GM12878 (cell line): Measurements from ENCODE around the gene GLB1L3. TPM values are rescaled to one million over a fixed set of nuclear protein-coding genes. Genes with fewer than 3 reads are reported as not detected.

Source experiments
- ATAC-seq: fragments of 200-7000 bp; cut with Tn5 transposase; 3 replicates; pipeline ENCODE4 v1.9.1; 2020; ENCODE audit warnings: mild to moderate bottlenecking, moderate library complexity
- BruUV-seq: library from RNA; stranded (reverse); fragments of 400-500 nt; replicated peaks from 2 replicates; lab custom pipeline; 2021; lab: Mats Ljungman, UMichigan
- CTCF ChIA-PET: fragments of 300-600 bp; sonication (Branson Sonifier 250); formaldehyde crosslinking; extraction: SDS; loops from one replicate; lab custom pipeline; 2021; ENCODE audit warnings: inconsistent platforms; lab: Yijun Ruan, JAX
- POLR2A ChIA-PET: fragments of 350-600 bp; formaldehyde crosslinking; extraction: SDS; loops from one replicate; lab custom pipeline; 2021; ENCODE audit warnings: inconsistent platforms; lab: Charles Lee
- RAD21 ChIA-PET: fragments of 300-600 bp; sonication (Branson Sonifier 250); formaldehyde crosslinking; loops from one replicate; lab custom pipeline; 2023; ENCODE audit warnings: antibody characterized with exemption; ENCODE audit not compliant: unreplicated experiment; lab: Charles Lee
- SMC1A ChIA-PET: fragments of 300-600 bp; sonication (Branson Sonifier 250); formaldehyde crosslinking; loops from one replicate; lab custom pipeline; 2023; ENCODE audit not compliant: unreplicated experiment, uncharacterized antibody; lab: Charles Lee
- DNase-seq: peaks from one replicate; pipeline ENCODE4 v3.0.0-alpha.2; 2011; ENCODE audit warnings: low read depth, low spot score
- FAIRE-seq: peaks from 3 replicates; lab custom pipeline; 2011; peaks lifted over from hg19 to GRCh38; lab: Jason Lieb, UNC
- H2AFZ ChIP-seq: 2 replicates; pipeline ENCODE4 v1.6.0; 2011; ENCODE audit warnings: low read depth, low read length, control low read depth; ENCODE audit not compliant: control insufficient read depth
- H3K27ac ChIP-seq: 2 replicates; pipeline ENCODE4 v1.5.1; 2011; ENCODE audit warnings: control low read depth; ENCODE audit not compliant: control insufficient read depth, insufficient read depth
- H3K27me3 ChIP-seq, 2 experiments: replicated peaks in 1 of 2; 2 replicates each; pipeline versions ENCODE4 v1.6.0 to v1.6.1; 2011; ENCODE audit warnings: low read length in 1 of 2; ENCODE audit not compliant: control insufficient read depth in 2 of 2, insufficient read depth in 2 of 2
- H3K36me3 ChIP-seq, 2 experiments: 2 replicates each; pipeline ENCODE4 v1.5.1; 2011; ENCODE audit warnings: low read length in 1 of 2; ENCODE audit not compliant: control insufficient read depth in 2 of 2, insufficient read depth in 2 of 2
- H3K4me1 ChIP-seq: 2 replicates; pipeline ENCODE4 v1.6.1; 2011; ENCODE audit warnings: mild to moderate bottlenecking, low read length, moderate library complexity, mixed read lengths; ENCODE audit not compliant: control insufficient read depth, insufficient read depth
- H3K4me2 ChIP-seq: 2 replicates; pipeline ENCODE4 v1.6.0; 2011; ENCODE audit warnings: control low read depth; ENCODE audit not compliant: control insufficient read depth, insufficient read depth
- H3K4me3 ChIP-seq: fragments of 200-600 bp; sonication (generic); 2 replicates; pipeline ENCODE4 v1.5.1; 2016
- H3K79me2 ChIP-seq: 2 replicates; pipeline ENCODE4 v1.6.0; 2011; ENCODE audit warnings: low read length; ENCODE audit not compliant: control insufficient read depth, insufficient read depth
- H3K9ac ChIP-seq: 2 replicates; pipeline ENCODE4 v1.8.0; 2011; ENCODE audit warnings: low read length, control low read depth, mixed read lengths; ENCODE audit not compliant: control insufficient read depth, insufficient read depth
- H3K9me3 ChIP-seq: replicated peaks from 3 replicates; pipeline ENCODE4 v1.5.1; 2011; ENCODE audit warnings: mild to moderate bottlenecking, low read length; ENCODE audit not compliant: control insufficient read depth, insufficient read depth
- H4K20me1 ChIP-seq: 2 replicates; pipeline ENCODE4 v1.6.0; 2011; ENCODE audit not compliant: control insufficient read depth, insufficient read depth
- BHLHE40 ChIP-seq, 2 experiments: fragments of 450-650 bp in 1 of 2; IDR thresholded peaks; 2 replicates each; pipeline ENCODE4 v1.6.1; 2011 to 2017; ENCODE audit warnings: low read depth in 2 of 2, borderline replicate concordance in 1 of 2, improper control_type of control experiment in 1 of 2, low read length in 1 of 2, mild to moderate bottlenecking in 1 of 2
- FOXM1 ChIP-seq: IDR thresholded peaks from 2 replicates; pipeline ENCODE4 v1.6.1; 2012; ENCODE audit warnings: low read depth, mild to moderate bottlenecking, inconsistent platforms, low read length, moderate library complexity
- RBBP5 ChIP-seq: fragments of 200-600 bp; sonication (generic); conservative IDR thresholded peaks from 2 replicates; pipeline ENCODE4 v1.6.1; 2016
- SPI1 ChIP-seq: IDR thresholded peaks from 2 replicates; pipeline ENCODE4 v1.6.1; 2011; ENCODE audit warnings: low read depth, mild to moderate bottlenecking, low read length, moderate library complexity, borderline replicate concordance; ENCODE audit not compliant: insufficient read depth
- STAT3 ChIP-seq: IDR thresholded peaks from 2 replicates; pipeline ENCODE4 v1.6.1; 2011; ENCODE audit warnings: low read depth, low read length, improper control_type of control experiment
- ZBTB11 ChIP-seq: fragments of 450-650 bp; formaldehyde crosslinking; IDR thresholded peaks from 2 replicates; pipeline ENCODE4 v1.5.0; 2022; ENCODE audit warnings: mild to moderate bottlenecking, missing genetic modification characterization
- WGBS: methylation state at CpG from one replicate; pipeline ENCODE4 v1.1.6; 2016; ENCODE audit warnings: low lambda C conversion rate; ENCODE audit not compliant: insufficient replicate concordance, insufficient coverage; ENCODE audit errors: missing lambda C conversion rate; 5-methylcytosine and 5-hydroxymethylcytosine counted together
- in situ Hi-C: fragments of 300-500 bp; cut with MboI; formaldehyde crosslinking; loops from 9 replicates; pipeline ENCODE4 v1.14.3; 2018; ENCODE audit warnings: mixed read lengths
- intact Hi-C: fragments of 100-400 bp; cut with micrococcal nuclease; formaldehyde crosslinking; loops from one replicate; pipeline ENCODE4 v1.14.2; 2022; ENCODE audit not compliant: unreplicated experiment
- polyA plus RNA-seq, 11 experiments: library from polyadenylated mRNA; depleted of rRNA in 4 of 11; unstranded in 6 of 11; stranded (reverse) in 5 of 11; fragments of >200 nt; fragmentation: Nextera tagmentation in 4 of 11; fragmentation: Illumina TruSeq in 1 of 11; extraction: Ambion mirVana in 4 of 11; extraction: Trizol in 1 of 11; gene quantifications; 1 replicate in 1 of 11; 2 replicates in 10 of 11; pipeline versions ENCODE4 v1.2.1 to v1.2.3, GENCODE V29; 2011 to 2016; ENCODE audit warnings: inconsistent platforms in 2 of 11, missing spikeins in 2 of 11, low read depth in 1 of 11
- total RNA-seq, 4 experiments: library from RNA; depleted of rRNA in 3 of 4; stranded (reverse); fragments of >200 nt in 3 of 4; fragmentation: Illumina TruSeq in 1 of 4; extraction: Trizol in 1 of 4; gene quantifications; 2 replicates each; pipeline versions ENCODE4 v1.2.1 to v1.2.3, GENCODE V29; 2013 to 2021
- TF ChIP-seq, protein P1 (sequence below): IDR thresholded peaks from 2 replicates; pipeline ENCODE4 v1.6.1; 2012; ENCODE audit warnings: low read length, inconsistent platforms
- TF ChIP-seq, protein P2 (sequence below): fragments of 450-650 bp; IDR thresholded peaks from 2 replicates; pipeline ENCODE4 v1.6.1; 2017; ENCODE audit warnings: antibody characterized with exemption, mild to moderate bottlenecking, moderate library complexity

GLB1L3 gene
- total and polyA plus RNA-seq, 10 of the 15 experiments (the other 5 are each of a cell fraction or from before 2014, with no cell fraction given): 0.53 to 2.9 (median 1.9) TPM; not detected in 1

- TF ChIP-seq FOXM1 (no peak), SPI1 (no peak), RBBP5 (no peak), ZBTB11 (CRISPR knock-in tag) (no peak)
- TF ChIP-seq, protein P1, sequence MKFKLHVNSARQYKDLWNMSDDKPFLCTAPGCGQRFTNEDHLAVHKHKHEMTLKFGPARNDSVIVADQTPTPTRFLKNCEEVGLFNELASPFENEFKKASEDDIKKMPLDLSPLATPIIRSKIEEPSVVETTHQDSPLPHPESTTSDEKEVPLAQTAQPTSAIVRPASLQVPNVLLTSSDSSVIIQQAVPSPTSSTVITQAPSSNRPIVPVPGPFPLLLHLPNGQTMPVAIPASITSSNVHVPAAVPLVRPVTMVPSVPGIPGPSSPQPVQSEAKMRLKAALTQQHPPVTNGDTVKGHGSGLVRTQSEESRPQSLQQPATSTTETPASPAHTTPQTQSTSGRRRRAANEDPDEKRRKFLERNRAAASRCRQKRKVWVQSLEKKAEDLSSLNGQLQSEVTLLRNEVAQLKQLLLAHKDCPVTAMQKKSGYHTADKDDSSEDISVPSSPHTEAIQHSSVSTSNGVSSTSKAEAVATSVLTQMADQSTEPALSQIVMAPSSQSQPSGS: no peak
- TF ChIP-seq, all 136 proteins: peak for 0
Measured at GRCh38 chr11:134264966-134265764, 11.0 kb upstream of the GLB1L3 start (continued).

DNA sequence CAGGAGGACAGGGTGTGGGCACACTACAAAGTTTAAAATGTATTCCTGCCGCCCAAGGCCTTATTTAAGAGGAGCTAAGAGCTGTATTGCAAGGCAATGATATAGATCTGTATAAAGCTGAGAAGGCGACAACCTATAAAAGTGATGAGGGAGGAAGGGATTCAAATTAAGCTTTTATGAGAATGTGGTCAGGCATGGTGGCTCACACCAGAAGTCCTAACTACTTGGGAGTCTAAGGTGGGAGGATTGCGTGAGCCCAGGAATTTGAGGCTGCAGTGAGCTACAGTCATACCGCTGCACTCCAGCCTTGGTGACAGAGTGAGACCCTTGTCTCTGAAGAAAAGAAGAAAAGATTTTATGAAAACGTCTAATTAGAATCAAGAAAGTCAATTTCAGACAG, 9.7 kb upstream of the GLB1L3 start:
- BruUV-seq: no TSS peak
- ChIA-PET RAD21 (no interaction called here), POLR2A (no interaction called here), CTCF (no interaction called here), SMC1A (interaction anchor here (1.0 kb wide), 1 partner anchor 78 kb away, joined by 3 read pairs; no protein-coding TSS in a partner anchor)
- Histone ChIP-seq H3K9ac (no peak overlapping the region), H3K4me1 (no peaks in the 10 kb centered on the region; the same call in 1 of the 2 replicates), H3K79me2 (no peaks in the 10 kb centered on the region), H3K4me3 (no peak overlapping the region), H3K9me3 (no peaks in the 10 kb centered on the region), H3K27ac (no peak overlapping the region), H2AFZ (no peak overlapping the region), H3K36me3 (0 out of 4 replicates have a peak, but pooled peaks cover 0 to 3% of the 10 kb centered on the region in 2 experiments), H4K20me1 (no peaks in the 10 kb centered on the region), H3K27me3 (no peaks in the 10 kb centered on the region), H3K4me2 (no peak overlapping the region)
- TF ChIP-seq STAT3 (no peak), BHLHE40 (IDR thresholded peaks at IDR 0.05; ENCODE audit: borderline replicate concordance in 1 of 2, low read depth in 2 of 2, low read length in 1 of 2) (no peak)
- TF ChIP-seq, protein P2, sequence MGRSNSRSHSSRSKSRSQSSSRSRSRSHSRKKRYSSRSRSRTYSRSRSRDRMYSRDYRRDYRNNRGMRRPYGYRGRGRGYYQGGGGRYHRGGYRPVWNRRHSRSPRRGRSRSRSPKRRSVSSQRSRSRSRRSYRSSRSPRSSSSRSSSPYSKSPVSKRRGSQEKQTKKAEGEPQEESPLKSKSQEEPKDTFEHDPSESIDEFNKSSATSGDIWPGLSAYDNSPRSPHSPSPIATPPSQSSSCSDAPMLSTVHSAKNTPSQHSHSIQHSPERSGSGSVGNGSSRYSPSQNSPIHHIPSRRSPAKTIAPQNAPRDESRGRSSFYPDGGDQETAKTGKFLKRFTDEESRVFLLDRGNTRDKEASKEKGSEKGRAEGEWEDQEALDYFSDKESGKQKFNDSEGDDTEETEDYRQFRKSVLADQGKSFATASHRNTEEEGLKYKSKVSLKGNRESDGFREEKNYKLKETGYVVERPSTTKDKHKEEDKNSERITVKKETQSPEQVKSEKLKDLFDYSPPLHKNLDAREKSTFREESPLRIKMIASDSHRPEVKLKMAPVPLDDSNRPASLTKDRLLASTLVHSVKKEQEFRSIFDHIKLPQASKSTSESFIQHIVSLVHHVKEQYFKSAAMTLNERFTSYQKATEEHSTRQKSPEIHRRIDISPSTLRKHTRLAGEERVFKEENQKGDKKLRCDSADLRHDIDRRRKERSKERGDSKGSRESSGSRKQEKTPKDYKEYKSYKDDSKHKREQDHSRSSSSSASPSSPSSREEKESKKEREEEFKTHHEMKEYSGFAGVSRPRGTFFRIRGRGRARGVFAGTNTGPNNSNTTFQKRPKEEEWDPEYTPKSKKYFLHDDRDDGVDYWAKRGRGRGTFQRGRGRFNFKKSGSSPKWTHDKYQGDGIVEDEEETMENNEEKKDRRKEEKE: no peak
- ATAC-seq: no peak
- intact Hi-C loops (no loop called here), in situ Hi-C loops (no loop called here)
- 66% methylated on average over 5 of the region's 5 CpGs for WGBS
- no peak for FAIRE-seq
- no peak for DNase-seq
